Osteoblast (primary cell): ENCODE data around the gene RCSD1. TPM values are rescaled to one million over a fixed set of nuclear protein-coding genes. Genes with fewer than 3 reads are reported as not detected.
A peak's percentile ranks its signal among the peaks of the same experiment; 100 is the strongest.

ENCODE experiments used
- DNase-seq: peaks from one replicate; pipeline ENCODE4 v3.0.0; 2011; ENCODE audit warnings: low spot score, mixed read lengths; ENCODE audit not compliant: insufficient read length; ENCODE audit errors: missing footprints
- H2AFZ ChIP-seq: 2 replicates; pipeline ENCODE4 v1.6.0; 2011; ENCODE audit warnings: mild to moderate bottlenecking, low read length
- H3K27ac ChIP-seq: 2 replicates; pipeline ENCODE4 v1.5.1; 2011; ENCODE audit warnings: mild to moderate bottlenecking, low read depth, low read length, moderate library complexity
- H3K27me3 ChIP-seq: 2 replicates; pipeline ENCODE4 v1.6.0; 2012; ENCODE audit warnings: mild to moderate bottlenecking, control low read depth, inconsistent platforms, low read length, moderate library complexity; ENCODE audit not compliant: insufficient read depth
- H3K36me3 ChIP-seq: 2 replicates; pipeline ENCODE4 v1.5.1; 2011; ENCODE audit warnings: mild to moderate bottlenecking, low read length, control low read depth, moderate library complexity; ENCODE audit not compliant: insufficient read depth
- H3K4me1 ChIP-seq: 2 replicates; pipeline ENCODE4 v1.5.1; 2011; ENCODE audit warnings: mild to moderate bottlenecking, low read length, control low read depth, moderate library complexity; ENCODE audit not compliant: insufficient read depth
- H3K4me2 ChIP-seq: 2 replicates; pipeline ENCODE4 v1.6.0; 2011; ENCODE audit warnings: mild to moderate bottlenecking, low read length; ENCODE audit not compliant: insufficient read depth
- H3K4me3 ChIP-seq: fragments of 200-600 bp; sonication (generic); 3 replicates; pipeline ENCODE4 v1.5.1; 2012; ENCODE audit warnings: mild to moderate bottlenecking, low read length, inconsistent platforms; ENCODE audit not compliant: insufficient read depth
- H3K79me2 ChIP-seq: 2 replicates; pipeline ENCODE4 v1.6.0; 2012; ENCODE audit warnings: mild to moderate bottlenecking, low read length, control low read depth, inconsistent platforms; ENCODE audit not compliant: insufficient read depth
- H3K9me3 ChIP-seq: 2 replicates; pipeline ENCODE4 v1.5.1; 2011; ENCODE audit warnings: low read depth, low read length, control low read depth
- H4K20me1 ChIP-seq: 2 replicates; pipeline ENCODE4 v1.6.0; 2012; ENCODE audit warnings: mild to moderate bottlenecking, low read length, control low read depth; ENCODE audit not compliant: insufficient read depth
- CTCF ChIP-seq: IDR thresholded peaks from 2 replicates; pipeline ENCODE4 v1.5.1; 2011; ENCODE audit warnings: mild to moderate bottlenecking, low read depth, low read length, moderate library complexity; ENCODE audit errors: extremely low read depth
- total RNA-seq: library from RNA; depleted of rRNA; stranded (reverse); fragments of >200 nt; gene quantifications from 2 replicates; pipeline ENCODE4 v1.2.3, GENCODE V29; 2012

The RCSD1 gene
- total RNA-seq, 1 donor, result under 0.01 TPM

DNA sequence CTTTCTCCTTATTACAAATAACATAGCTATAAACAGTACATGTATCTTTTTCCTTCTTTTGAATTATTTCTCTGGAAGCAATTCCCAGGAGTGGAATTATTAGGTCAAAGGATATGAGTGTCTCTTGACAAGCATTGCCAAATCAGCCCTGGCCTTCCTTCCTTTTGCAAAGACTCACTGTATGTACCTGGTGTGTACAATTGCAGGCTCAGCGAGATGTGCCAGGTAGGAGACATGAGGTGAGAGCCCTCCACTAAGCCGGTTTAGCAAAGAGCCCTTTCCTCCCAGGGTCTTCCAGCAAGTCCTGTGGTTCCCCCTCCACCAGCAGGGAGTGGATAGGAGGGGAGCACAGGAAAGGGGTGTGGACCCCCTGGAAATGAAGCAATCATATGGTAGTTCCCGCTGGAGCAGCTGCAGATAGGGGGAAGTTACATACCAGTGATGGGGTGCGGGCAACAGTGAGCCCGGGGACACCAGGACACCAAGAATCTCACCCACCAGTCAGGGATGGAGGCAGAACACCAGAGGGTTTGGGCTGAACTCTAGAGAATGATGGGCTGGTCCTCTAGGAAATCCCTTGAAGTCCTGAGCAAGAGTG, 18.3 kb downstream of the RCSD1 start:
- no peak for DNase-seq
- no peaks in the 10 kb centered on the region for H3K36me3 ChIP-seq
- no peaks in the 10 kb centered on the region for H3K79me2 ChIP-seq
- no peak overlapping the region for H3K4me2 ChIP-seq
- H3K4me1 ChIP-seq, result peaks cover 8% of the 10 kb centered on the region
- no peak overlapping the region for H2AFZ ChIP-seq
- H3K27me3 ChIP-seq, result no peaks in the 10 kb centered on the region
- H3K27ac ChIP-seq, result no peak overlapping the region
- H3K4me3 ChIP-seq, result no peak overlapping the region
- no peaks in the 10 kb centered on the region for H4K20me1 ChIP-seq
- no peaks in the 10 kb centered on the region for H3K9me3 ChIP-seq
- no peak for TF ChIP-seq CTCF

DNA sequence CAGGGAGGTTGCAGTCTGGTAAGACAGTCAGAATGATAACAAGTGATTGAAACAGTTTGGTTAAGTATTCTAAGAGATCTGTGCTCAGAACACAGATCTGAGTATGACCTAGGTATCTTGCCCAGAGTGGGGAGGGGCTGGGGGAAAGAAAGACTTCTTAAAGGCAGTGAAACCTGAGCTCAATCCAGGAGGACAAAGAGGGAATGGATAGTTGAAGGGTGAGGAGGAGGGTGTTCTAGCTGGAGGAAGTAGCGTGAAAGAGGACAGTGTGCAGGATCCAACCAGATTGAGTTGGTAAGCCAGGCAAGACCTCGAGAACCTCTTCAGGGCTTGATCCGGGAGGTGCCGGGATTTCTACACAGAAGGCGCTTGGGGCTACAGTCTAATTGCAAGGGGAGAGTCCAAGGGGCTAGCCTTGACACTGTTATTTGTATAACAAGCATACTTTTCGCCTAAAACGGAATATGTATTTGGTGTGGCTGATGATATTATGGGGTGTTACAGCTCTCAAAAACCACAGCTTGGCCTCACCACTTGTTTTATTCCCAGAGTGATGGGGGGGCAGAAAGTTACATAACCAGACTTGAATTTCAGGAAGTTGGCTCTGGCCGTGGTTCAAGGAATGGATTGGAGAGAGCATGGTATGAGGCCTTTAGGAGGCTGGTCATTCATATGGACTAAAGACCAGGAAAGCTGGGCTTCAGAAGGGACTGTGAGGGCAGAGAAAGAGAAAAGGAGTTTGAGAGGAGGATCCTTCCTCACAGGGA, 19.1 kb downstream of the RCSD1 start:
- no peaks in the 10 kb centered on the region for H4K20me1 ChIP-seq
- H3K4me2 ChIP-seq, result peak overlapping the region; percentile 23
- no peaks in the 10 kb centered on the region for H3K36me3 ChIP-seq
- no peaks in the 10 kb centered on the region for H3K27me3 ChIP-seq
- H3K27ac ChIP-seq, result no peak overlapping the region
- peaks cover 8% of the 10 kb centered on the region for H3K4me1 ChIP-seq
- no peak overlapping the region for H3K4me3 ChIP-seq
- no peak for DNase-seq
- TF ChIP-seq CTCF, result no peak
- no peaks in the 10 kb centered on the region for H3K79me2 ChIP-seq
- H2AFZ ChIP-seq, result peak overlapping the region; percentile 59
- H3K9me3 ChIP-seq, result no peaks in the 10 kb centered on the region

DNA sequence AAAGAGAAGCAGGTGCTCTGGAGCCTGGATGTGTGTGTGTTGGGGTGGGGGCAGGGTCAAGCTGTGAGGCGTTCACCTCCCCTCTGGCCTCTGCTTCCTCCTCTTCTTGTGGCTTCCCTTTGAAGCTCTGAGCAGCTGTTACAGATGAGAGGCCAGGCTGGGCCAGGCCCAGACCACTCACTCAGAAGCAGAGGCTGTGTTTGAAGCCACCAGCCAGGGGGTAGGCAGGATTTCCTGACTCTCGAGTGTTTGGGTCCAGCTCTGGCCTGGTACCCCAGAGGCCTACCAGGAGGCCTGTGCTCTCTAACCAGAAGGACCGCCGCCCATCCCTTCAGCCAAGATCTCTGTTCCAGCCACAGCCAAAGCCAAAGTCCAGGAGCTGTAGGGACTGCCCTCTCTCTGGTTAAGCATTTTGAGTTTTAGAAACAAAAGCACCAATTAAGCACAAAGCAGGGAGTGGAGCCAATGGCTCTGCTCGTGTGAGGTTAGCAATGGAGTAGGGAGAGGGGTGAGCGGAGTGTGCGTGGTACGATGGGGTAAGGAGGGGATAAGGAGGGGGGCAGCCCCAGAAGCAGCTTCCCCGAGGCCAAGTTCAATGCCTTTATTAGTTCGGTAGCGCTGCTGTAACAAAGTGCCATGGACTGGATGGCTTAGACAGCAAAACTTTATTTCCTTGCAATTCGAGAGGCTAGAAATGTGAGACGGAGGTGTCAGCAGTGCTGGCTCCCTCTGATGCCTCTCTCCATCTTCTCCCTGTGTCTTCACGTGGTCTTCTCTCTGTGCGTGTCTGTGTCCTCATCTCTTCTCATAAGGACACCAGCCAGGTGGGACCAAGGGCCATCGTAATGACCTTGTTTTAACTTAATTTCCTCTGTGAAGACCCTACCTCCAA, 20.5 kb downstream of the RCSD1 start:
- Histone ChIP-seq H3K27ac (no peak overlapping the region), H3K4me1 (peaks cover 8% of the 10 kb centered on the region), H3K9me3 (no peaks in the 10 kb centered on the region), H3K36me3 (no peaks in the 10 kb centered on the region), H3K4me3 (no peak overlapping the region), H3K79me2 (no peaks in the 10 kb centered on the region), H2AFZ (peak overlapping the region; percentile 59), H3K27me3 (no peaks in the 10 kb centered on the region), H4K20me1 (no peaks in the 10 kb centered on the region), H3K4me2 (no peak overlapping the region)
- no peak for TF ChIP-seq CTCF
- no peak for DNase-seq
